ENCODE results near the gene ARHGEF11.

Gene ARHGEF11

DNA sequence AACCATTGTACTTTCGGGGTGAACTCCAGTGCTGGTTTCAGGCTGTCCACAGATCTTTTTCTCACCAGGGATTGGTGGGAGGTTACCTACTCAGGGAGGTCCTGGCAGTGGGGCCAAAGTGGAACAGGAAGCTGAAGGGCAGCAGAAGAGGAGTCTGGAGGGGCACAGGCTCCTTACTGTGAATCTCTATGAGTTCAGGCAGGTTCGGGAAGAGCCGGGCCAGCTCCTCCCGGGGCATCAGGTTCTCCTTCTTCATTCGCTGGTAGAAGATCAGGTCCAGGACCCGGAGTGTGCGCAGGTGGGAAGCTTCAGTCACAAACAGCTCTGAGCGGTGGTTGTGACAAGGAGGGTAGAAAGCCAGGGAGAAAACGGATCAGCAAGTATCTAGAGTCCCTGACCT lies 98.4 kb downstream of the ARHGEF11 start:
- no peak for DNase-seq

DNA sequence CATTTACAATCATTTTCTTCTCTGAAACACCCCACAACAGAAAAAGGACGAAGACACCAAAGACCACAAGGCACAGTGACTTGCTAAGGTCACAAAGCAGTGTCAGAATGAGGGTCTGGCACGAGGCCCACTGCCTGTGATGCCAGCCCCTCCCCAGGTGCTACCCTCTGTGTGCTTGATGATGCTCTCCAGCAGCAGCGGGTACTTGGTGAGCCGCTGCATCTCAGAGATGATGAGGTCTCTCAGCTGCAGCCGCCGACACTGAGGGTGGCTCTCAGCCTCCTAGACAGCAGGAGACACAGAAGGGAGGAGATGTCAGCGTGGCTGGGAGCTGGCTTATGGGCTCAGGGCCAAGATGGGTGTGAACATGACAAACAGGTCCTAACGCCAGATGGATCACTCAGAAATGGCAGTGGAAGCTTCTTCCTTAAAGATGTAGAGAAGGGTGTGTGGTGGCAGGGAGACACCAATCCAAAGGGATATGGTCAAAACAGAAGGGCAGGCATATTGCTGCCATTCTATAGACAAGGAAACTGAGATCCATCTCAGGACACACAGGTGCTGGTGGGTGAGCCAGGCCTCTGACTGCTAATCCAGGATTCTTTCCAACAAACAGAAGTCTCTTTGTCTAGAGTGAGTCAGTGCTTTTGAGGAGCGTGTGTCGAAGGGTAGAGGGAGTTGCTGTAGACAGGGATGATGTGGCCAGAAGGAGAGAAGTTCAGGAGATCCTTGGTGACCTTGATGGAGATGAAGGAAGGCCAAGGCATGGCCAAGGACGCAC lies 99.5 kb downstream of the ARHGEF11 start:
- DNase-seq: no peak

DNA sequence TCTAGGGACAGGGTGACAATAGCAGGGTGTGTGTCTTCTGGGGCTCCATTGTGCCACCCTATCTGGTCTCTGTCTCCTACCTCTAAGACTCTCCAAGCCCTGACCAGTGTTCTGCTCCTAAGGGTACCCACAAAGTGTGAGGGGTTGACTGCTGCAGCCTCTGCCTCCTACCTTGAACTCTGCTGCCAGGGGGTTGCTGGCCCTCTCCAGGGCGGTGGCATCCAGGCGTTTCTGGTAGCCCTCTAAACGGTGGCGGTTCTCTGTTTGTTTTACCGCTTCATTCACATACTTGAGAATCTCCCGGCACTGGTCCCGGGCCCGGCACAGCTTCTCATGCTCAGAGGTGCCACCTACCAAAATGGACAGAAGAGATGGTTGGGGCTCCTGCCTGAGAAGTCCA lies 100.7 kb downstream of the ARHGEF11 start:
- DNase-seq: no peak

DNA sequence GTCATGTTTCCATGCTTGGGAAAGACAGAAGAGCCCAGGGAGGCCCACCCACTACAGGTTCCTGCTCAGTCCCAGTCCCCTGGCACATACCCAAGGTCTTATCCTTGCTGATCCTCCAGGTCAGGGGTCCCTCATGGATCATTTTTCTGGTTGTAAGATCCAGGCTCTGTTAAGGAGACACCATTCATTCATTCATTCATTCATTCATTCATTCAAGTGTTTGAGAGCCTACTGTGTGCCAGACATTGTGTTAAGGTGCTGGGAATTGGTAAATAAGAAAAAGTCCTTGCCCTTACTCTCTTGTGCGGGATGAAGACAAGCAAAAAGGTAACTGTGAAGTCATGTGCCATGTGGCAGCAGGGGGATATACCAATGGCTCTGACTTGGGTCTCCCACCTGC lies 101.3 kb downstream of the ARHGEF11 start:
- no peak for DNase-seq

DNA sequence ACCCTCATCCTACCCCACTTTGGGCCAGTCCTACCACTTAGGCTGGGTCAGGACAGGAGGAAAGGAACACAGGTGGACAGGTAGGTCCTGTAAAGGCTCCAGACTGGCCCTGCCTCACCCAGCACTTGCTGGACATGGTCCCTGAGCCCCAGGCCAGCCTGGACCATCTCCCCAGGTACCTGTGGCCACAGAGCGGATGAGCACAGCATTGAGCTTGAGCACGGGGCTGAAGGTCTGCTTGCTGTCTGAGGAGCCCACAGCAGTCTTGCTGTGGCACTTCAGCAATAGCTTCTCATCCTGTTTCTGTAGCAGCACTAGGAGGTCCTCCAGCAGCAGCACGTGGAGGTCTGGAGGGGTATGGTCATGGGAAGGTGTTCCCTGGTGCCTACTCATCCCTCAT lies 101.8 kb downstream of the ARHGEF11 start:
- DNase-seq: no peak

DNA sequence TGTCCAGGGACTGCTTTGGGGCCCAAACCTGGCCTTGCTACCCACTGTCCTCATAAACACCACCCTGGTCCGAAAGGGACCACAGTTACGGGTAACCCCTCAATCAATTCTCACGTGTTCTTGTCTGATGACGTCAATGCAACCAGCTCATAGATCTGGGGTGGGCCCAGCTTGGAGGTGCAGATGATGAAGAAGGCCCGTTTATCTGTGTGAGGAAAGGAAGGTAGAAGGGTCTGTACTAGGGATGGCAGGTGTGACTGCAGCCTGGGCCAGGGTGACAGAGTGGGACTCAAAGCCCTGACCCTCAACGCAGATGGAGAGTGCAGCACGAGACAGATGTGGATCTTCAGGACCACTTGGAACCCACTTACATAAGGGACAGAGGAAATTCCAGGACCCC lies 103.0 kb downstream of the ARHGEF11 start:
- DNase-seq: no peak

DNA sequence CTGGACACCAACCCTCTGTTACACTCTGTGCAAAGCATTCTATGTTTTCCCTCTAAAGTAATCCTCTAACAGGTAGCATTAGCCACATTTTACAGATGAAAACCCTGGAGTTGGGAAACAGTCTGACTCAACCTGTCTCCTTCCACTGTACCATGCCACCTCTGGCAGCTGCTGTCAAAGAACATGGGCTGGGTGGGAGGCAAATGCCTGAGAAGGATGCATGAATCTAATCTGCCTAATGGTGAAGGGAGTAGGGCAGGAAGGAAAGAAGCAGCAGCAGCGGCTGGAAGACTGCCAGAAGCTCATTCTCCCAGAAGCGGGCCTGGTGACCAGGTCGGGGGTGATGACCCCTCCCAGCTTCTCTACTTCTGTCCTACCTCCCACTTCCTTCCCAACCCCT lies 103.4 kb downstream of the ARHGEF11 start:
- DNase-seq: no peak

DNA sequence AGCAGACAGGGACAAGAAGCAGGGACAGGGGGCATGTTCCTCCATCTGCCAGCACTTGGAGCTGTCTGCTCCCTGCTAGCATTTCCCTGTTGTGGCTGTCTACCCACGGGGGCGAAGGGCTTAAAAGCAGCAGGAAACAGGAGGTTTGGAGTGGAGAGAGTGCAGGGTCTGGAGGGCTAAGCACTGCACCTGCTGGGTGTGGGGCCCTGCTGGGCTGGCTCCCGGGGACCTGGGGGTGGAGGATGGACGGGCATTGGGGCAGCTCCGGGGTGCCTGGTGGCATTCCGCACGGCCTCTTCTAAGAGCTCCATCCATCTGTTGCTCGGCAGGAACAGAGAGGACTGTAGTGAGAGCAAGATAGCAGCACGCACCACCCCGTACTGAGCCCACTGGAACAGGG lies 103.9 kb downstream of the ARHGEF11 start:
- no peak for DNase-seq

DNA sequence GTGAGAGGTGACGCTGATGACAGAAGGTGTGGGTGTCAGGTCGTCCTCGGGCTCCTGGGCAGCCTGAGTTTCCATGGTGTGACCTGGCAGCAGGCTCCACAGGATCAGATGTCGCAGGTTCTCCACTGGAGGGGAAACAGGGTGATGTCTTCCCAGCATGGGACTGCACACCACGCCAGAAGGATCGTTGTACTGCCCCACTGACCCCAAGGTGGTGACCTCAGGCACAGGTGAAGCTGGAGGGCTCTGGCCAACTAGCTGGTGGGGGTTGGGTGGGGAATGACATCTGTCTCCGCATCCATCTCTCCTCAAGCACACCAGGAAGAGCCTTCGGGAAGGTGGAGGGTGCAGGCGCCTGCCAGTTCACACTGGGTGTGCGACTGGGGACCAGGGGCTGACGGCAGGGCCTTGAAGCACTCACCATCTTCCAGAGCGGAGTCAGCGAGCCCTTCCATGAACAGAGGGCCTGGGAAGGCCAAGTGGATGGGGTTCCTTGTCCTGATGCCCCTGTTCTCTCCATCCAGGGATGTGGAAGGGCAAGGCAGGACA lies 105.7 kb downstream of the ARHGEF11 start:
- no peak for DNase-seq

DNA sequence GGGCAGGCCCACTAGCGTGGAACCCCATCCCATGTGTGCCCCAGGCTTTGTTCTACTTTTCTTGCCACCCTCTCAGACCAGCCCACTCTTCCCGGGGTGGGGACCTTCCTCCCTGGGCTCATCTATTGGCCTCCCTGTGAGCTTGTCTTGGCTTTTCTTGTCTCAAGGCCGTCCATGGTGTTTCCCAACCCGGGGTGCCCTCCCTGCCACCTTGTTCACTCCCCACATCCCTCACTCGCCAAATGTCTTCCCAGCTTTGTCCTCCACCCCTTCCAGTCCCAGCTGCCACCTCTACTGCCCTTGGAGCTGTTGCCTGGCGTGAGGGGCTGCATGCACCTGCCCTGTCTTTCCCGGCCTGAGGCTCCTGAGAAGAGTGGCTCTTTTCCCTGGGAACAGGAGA lies 106.7 kb downstream of the ARHGEF11 start:
- no peak for DNase-seq

DNA sequence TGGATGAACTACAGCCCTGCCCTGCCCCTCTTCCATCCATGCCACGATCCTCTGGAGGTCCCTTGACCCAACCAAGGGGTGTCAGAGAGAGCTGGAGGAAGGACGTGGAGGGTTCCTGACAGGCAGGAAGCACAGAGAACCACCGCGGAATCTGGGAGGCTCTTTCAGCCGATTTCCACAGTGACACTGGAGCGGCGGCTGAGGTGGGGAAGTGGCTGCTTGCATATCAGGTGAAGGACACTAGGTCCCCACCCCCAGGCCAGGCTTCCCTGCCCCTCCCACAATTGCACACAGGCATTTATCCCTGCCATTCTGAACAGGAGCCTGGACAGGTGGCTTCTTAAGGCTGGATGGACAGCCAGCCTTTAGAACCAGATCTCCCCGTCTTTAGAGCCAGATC lies 107.7 kb downstream of the ARHGEF11 start:
- DNase-seq: no peak

DNA sequence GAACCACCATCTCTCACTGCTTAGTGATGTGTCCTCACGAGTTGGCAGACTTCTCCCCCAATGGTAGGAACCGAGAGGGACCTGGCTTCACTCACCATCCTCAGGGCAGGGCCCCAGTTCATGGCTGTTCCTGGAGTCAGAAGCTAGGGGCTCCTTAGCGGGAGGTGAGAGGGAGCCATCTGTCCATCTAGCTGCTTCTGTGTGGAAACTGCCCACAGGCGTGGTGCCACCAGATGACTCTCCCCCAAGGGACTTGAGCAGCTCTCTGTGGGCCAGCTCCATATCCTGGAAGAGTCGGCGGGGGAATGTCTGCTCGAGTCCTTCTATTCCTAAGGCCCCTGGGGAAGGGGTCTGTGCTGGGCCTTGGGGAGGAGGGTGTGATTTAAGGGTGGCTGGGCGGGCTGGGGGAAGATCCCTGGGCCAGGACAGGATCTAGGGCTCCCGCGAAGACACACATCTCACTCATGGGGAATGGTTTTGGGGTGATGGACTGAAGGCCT lies 108.8 kb downstream of the ARHGEF11 start:
- DNase-seq: no peak

DNA sequence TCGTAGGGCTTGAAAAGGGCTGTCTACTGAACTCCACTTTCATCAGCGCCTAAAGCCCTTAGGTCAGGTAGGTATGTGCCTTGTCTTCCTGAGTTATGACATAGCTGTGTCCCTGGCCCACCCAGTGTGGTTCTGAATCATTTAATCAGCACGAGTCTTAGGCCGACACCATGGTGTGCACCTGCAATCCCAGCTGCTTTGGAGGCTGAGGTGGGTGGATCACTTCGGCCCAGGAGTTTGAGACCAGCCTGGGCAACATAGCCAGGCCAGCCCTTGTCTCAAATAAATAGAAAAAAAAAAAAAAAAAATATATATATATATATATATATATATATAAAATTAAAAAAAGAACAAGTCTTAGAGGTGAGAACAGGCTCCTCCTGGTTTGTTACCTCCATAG lies 109.4 kb downstream of the ARHGEF11 start:
- DNase-seq: no peak

DNA sequence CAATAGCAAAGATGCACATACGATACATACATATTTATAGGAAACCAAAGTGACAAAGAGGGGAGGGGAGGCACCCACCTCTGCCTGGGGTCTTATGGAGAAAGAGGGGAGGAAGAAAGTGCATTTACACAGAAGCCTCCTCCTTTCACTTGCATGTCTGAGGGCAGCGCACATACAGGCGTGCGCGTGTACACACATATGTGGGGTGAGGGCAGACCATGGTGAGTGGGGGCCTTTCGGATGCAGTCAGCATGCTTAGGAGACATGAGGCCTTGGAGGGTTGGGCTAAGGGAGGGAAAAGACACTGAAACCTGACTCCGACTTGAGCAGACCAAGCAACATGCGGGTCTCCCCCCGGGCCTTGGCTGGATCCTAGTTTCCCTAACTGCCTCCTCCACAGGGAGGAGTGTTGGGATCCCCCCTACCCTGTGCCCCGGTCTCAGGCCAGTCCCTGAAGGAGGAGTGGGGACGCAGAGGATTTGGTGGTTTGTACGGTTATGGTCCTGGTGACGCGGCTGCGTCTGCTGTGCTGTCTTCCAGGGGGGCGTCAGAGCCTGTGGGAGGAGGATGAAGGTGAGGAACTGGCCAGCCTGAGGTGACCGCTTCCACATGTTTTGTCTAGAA lies 109.9 kb downstream of the ARHGEF11 start:
- no peak for DNase-seq

DNA sequence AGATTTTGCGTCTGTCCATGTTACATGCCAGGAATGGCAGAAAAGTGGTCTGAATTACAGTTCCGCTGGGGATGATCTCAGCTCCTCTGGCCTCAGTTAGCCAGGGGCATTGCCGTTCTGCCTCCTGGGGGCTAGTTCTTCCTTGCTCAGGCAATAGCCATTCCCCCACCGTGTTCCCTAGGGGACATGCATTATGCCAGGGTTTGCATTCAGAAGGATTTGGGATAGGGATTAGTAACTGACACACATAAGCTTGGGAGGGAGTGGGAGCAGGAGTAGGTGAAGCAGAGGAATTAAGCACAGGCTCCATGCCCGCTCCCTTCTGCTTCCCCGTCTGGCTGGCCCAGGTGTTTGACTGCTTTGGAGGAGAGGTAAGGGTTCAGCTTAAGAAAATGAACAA lies 112.4 kb downstream of the ARHGEF11 start:
- no peak for DNase-seq

DNA sequence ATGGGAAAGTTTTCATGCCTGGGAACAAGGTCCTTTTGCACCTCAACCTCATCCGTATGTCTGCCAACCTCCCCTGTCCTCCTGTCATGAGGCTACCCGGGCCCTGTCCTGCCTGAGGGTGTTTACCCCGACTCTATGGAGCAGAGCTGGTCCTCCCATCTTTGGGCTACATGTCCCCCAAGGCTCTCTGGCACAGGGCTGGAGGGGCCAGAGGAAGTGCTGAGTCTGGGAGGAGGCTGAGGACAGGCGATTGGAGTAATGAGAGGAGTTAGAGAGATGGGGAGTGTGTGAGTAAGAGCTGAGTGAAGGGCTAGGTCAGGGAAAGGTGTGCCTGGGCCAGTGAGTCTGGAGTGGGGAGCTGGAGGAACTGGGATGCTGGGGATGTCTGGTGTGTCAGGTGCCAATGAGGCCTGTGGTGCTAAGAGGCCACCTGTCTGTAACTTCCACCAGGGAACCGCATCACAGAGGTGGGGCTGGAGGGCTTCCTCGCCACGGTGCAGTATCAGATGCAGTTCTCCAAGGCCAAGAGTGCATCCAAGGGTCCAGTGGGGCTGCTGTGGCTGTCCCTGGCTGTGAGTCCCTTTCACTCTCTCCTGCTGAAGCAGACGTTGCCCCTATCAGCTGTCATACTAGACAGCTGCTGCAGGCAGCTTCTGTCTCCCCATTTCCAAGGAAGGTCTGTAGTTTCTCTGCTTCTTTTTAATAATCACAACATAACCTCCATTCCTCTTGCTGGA lies 113.4 kb downstream of the ARHGEF11 start:
- no peak for DNase-seq

DNA sequence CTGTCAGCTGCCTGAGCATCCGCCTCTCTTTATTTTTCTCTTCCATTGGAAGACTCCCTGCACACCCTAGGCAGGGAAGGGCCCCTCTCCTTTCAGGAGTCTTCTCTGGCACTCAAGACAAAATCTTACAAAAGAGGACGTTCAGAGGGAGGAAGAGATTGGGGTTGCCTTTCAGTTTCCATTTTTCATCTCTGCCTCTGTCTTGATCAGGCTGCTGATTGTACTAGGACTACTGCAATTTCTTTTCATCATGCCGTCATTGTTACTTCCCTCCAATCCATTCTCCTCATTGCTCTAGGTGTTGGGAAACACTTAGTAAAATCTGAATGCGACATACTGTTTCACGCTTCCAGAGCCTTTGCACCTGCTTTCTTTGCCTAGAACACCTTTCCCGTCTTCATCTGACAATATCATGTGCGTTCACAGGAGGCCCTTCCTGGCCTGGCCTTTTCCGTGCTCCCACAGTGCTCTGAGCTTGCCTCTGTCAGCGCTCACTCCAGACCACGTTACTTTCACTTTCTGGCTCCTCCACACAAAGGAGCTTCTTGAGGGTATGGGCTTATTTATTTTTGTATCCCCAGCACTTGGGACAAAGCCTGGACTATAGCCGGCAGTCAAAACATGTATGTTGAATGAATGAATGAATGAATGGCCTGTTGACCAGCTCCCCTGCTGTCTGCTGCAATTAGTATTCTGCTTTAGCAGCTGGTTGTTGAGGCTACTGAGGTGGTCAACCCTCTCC lies 114.2 kb downstream of the ARHGEF11 start:
- no peak for DNase-seq

DNA sequence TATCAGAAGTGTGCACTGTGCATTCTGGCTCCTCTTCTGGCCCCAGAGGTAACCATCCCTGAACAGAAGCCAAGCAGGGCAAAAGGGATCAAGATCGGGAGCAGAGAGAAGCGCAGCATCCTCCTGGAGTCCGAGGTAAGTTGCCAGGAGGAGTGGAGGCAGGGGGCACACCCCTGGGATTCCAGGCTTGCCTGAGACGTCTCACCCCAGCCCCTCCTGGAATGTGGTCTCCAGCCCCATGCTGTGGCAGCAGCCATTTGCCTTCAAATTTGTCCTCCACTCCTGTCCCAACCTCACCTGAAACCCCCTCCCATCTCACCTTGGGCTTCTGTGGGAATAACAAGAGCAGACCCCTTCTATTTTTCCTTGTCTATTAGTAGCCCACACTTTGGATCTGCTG lies 115.1 kb downstream of the ARHGEF11 start:
- no peak for DNase-seq

DNA sequence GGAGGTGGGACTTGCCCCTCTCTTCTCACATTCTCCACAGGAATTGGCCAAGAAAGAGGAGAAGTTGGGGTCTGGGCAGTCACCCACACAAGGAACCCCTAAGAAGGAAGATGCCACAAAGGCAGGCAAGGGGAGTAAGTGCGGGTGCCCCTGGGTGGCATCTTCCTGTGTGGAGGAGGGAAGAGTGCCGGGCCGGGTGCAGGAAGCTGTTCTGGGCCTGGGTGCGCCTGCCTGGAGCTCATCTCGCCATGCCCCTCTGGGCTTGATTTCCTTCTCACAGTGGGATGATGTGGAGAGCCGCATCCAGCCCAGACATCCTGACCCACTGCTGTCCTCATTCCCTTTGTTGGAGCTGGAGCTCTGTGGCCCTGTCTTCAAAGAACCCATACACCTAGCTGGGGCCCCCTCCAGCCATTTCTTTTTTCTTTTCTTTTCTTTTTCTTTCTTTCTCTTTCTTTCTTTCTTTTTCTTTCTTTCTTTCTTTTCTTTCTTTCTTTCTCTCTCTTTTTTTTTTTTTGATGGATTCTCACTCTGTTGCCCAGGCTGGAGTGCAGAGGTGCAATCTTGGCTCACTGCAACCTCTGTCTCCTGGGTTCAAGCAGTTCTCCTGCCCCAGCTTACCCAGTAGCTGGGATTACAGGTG lies 115.8 kb downstream of the ARHGEF11 start:
- DNase-seq: no peak

DNA sequence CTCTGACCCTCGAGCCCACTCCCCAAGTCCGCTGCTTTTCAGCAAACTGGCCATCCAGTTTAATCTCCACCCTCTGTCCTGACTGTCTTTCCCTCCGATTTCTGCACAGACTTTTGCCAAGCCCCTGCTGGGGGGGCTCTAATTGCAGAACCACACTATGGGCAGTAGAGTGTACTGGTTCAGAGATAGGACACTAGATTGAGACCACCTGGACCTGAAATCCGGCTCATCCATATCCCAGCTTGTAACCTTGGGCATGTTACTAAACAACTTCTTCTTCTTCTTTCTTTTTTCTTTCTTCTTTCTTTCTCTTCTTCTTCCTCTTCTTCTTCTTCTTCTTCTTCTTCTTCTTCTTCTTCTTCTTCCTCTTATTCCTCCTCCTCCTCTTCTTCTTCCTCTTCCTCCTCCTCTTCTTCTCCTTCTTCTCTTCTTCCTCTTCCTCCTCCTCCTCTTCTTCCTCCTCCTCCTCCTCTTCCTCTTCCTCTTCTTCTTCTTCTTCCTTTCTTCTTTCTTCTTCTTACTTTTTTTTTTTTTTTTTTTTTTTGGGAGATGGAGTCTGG lies 117.4 kb downstream of the ARHGEF11 start:
- no peak for DNase-seq

DNA sequence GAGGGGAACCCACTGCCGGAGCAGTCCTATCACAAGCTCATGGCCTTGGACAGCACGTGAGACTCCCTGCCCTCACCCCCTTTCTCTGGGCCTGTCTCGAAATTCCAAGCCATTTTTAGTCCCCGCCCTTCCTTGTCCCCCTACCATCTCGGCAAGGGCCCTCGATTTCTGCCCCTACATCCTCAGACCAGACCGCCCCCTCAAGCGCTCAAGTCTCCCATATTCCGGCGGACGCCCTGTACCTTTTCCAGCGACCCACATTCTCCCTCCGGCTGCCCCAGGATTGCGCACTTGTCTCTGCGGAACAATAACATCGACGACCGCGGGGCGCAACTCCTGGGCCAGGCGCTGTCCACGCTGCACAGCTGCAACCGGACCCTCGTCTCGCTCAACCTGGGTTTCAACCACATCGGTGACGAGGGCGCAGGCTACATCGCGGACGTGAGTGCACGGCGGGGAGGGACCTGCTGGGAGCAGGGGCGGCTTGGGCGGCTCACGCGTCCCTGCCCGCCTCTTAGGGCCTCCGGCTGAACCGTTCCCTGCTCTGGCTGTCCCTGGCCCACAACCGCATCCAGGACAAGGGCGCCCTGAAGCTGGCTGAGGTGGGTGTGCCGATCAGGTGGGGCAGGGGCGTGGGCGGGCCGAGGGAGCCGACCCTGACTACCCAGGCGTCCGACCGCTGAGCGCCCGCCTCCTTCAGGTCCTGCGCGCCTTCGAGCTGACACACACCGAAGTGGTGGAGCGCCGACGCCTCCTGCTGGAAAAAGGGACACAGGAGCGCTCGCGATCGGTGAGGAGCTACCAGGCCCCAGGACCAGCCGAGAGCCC lies 118.1 kb downstream of the ARHGEF11 start:
- DNase-seq: peak; percentile 85

Data from activated T-cell treated with anti-CD3 and anti-CD28 coated beads, Interleukin-2, amount 50 U/mL, for 48 hours (primary cell).